DMS53 (cell line): Measurements from ENCODE around the gene TMEM11.

ENCODE experiments used
- DNase-seq: peaks from one replicate; lab custom pipeline; 2025; lab: John Stamatoyannopoulos, UW

TMEM11 gene

DNA sequence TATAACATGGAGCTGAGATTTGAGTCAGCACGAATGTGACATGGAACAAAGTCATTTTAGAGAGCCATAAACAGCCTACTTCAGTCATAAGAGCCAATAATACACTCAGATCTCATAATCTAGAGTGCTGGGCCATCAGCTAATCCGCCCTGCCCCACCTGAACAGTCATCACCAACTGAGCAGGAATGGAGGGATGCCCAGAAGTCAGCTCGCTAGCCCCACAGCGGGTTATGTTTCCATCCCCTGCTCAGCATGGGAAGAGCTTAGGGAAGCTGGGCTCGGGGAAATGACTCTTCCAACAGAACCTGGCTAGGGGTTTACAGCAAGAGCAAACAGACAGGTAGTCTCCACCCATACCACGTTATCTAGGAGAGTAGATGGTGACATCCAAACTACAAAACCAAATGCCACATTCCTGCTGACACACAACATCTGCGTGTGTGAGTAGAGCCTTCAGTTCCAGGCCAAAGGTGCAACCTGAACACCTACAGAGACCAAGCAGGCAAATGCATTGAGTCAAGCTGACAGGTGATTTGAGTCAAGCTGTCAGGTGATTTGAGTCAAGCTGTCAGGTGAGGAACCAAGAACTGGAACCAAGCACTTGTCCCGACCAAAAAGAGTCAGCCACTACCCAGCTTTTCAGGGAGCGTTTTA, 2.0 kb downstream of the TMEM11 start:
- no peak for DNase-seq

DNA sequence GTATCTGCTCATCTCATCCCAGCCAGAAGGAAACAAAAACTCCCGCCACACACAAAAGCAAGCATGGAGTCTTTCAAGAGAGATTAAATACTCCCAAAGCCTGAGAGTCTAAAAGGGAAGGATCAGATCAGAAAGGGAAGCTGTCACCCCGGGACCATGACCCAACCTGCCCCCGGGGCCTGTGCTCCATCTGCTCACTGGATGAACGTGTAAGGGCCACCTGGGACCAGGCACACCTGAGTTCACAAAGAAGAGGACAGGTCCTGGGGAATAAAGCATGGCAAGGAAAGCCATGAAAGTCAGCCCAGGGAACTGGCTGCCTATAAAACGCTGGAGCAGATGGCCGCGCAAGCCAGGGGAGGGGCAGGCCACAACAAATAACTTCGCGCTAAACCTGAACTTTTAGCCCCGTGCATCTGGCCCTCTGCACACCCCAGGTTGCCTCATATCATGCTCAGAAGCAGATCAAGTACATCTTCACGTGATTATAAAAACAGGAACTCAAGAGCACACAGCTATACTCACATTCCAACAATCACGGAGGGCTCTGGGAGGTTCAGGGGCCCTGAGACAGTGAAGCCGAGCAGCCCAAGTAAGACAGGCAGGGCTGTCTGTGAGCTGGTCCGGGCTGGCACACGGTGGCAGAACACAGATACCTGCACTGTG, 3.4 kb downstream of the TMEM11 start:
- DNase-seq = no peak

DNA sequence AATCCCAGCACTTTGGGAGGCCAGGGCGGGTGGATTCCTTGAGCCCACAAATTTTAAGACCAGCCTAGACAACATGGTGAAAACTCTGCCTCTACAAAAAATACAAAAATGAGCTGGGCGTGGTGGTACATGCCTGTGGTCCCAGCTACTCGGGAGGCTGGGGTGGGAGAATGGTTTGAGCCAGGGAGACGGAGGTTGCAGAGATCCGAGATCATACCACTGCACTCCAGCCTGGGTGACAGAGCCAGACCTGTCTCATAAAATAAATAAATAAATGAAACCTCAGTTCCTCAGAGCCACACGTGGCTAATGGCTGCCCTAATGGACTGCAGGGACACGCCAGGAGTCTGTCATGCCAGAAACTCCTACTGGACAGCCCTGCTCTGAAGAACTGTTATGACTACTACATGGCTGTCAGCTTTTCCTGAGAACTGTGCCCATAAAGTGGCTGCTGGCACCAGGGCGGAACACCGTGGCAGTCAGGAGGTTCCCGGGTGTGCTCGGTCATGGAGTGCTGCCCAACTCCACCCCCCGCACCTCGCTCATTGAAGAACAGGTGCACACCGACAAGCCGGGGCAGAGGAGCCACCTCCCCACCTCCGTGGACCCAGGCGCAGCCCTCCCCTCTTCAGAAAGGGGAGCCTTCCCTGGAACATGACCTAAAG, 4.3 kb downstream of the TMEM11 start:
- DNase-seq = no peak

DNA sequence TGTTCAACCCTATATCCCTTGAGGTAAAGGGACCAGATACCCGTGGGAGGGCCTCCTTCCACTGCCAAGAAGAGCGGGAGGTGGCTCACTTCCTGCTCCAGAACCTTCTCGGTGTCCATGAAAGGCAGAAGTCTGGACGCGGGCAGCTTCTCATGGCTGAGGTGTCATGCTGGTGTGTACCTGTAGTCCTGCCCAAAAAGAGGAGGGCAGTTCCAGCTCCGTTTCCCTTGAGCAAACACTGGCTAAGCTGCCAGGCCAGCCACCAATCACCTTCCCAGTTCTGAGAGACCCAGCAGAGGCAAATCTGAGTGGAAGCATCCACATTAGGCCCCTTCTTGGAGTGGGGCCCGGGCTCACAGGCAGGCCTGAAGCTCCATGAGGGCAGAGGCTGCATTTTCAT, 5.6 kb downstream of the TMEM11 start:
- no peak for DNase-seq

DNA sequence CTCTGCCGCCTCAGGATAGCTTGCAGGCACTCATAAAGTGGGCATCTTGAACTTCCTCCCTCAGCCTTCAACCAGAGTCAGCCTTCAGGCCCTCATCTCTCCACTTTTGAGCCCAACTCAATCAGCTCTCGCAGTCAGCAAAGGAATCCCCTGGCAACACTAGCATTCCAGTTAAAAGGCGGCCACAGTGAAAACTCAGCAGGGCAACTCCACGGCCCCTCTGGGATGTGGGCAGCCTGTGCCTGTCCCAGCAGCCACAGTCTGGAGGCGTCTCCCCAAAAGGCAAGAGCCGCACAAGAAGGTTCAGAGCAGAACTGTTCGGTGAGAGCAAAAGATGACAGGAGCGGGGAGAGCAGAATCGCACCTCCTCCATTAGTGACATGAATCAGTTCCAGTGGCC, 9.0 kb downstream of the TMEM11 start:
- no peak for DNase-seq

DNA sequence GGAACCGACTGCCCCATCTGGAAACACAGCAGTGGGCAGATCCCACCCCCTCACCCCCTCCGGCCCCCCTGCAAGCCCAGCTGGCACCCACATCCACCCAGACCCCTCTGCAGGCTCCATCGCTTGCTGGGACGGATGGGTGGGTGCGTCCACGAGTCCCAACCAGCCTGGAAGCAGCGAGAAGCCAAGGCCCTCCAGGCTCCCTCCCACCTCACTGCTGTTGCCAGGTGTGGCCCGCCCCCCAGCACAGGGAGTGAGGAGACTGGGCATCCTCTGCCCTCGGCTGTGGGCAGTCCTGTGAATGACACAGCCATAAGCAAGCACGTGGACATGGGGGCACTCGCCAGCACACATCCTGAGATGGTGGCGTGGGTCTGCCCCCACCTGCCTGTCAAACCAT, 11.4 kb downstream of the TMEM11 start:
- no peak for DNase-seq

DNA sequence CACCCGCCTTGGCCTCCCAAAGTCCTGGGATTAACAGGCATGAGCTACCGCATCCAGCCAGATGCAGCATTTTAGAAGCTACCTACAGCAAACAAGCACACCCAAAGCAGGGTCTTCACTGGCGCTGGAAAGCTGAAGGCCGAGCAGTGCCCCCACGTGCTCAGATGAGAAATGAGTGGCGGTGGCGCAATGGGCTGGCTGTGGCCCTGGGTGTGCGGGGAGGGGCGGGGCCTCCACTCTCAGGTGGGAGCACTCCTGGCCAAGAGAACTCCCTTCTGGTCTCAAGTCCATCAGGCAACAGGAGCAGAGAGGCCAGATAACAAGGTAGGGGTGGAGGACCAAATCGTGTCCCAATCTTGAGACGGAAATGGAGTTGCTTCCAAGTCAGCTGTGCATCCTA, 12.1 kb downstream of the TMEM11 start:
- no peak for DNase-seq

DNA sequence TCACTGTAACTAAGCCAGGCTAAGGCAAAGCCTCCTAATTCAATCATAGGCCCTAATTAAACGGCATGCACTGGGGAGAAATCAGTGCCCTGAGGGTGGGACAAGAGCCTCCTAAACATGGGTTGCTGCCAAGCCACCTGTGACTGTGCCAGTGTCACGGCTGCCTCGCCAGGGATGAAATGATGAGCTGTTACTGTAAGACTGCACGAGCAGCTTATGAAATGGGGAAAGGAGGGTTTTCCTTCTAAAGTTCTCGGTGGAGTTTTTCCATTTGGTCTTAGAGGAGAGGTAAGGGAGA, 12.7 kb downstream of the TMEM11 start:
- DNase-seq = no peak

DNA sequence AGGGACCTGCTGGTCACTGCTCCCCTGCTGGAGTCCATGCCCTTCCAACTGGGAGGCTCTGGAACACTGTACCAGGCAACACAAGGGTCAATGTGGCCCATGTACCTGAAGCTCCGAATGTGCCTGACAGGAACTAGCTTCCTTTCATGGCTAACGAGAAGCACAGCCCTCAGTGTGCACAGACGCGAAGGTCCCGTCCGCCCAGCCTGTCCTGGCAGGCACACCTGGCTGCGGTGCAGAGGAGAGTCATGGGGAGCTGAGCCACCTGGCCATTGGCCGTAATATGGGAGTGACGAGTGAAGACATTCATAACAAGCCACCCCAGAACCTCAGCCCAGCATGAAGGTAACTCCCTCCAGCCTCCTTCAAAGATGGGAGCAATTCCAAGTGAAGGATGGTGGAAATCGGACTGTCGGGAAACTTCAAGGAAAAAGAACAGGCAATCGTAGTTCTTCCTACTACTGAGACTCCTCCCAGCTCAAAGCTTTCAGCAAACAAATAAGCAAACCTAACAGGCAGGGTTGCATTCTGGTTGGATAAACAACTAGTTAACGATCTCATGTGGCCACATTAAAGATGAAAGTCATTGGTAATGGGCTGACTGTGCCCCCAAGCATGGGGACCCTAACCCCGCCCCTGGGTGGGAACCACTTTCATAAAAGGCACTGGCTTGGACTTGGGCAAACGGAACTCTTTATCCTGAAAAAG, 13.2 kb downstream of the TMEM11 start:
- no peak for DNase-seq

DNA sequence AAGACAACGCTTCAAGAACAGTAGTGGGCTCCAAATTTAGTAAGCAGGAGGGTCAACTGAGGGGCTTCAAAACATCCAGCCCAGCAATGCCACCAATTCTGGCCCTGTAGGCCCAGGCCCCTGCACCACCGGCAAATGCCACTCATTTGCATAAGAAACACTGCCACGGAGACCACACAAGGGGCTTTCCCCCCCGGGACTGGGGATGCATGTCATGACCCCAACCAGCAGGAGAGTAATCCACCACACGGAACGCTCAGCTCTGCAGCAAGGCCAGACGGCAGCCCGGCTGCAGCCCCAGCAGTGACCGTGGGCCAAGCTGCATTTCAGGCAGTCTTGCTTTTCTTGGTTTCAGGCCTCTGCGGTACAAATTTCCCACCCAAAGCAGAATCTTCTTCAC, 14.1 kb downstream of the TMEM11 start:
- no peak for DNase-seq

DNA sequence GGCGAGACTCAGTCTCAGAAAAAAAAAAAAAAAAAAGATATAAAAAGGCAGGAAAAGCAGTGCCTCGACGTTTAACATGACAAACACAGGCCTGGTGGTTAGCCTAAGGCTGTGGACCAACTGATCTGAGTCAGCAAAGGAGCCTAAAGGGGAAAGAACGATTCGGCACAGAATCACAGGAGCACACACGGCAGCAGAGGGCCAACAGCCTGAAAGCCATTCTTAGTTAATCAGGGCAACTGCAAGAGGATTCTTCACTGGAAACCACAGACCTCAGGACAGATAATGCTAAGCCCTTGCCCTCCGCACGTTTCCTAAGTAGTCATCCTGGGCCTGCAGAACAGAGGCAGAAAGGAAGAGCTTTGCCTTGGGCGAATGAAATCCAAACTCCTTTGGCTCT, 14.7 kb downstream of the TMEM11 start:
- no peak for DNase-seq

DNA sequence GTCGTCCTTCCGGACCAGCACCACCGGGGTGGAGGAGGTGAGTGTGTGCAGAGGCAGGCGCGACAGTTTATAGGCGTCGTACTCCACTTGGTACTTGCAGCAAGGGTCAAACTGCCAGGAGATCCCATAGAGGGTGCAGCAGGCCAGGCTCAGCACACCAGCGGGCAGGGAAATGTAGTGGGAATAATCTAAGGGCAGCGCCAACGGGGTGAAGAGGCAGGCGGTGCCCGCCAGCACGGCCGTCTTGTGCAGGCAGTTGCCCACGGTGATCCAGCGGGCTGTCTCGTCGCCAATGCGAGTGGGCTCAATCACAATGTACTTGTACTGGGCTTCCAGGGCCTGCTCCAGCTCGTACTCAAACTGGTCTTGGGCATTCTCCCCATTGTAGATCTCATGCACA, 15.6 kb downstream of the TMEM11 start:
- no peak for DNase-seq

DNA sequence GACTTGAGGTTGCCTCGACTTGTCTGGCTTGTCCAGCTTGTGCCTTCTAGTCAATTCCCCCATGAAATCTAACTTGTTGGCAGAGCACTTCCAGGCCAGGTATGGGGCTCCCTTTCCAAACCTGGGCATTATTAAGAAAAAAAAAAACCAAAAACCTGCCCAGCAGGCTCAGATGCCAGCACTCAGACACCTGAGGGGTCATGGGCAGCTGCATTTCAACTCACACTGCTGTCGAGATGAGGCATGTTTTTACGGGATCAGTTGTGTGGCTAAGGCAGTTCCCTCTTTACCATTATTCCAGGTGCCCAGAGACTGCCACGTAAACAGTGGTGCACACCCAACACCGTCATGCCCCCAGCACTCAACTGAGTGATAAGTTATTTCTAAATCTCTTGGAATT, 17.8 kb downstream of the TMEM11 start:
- DNase-seq = peak; percentile 6

DNA sequence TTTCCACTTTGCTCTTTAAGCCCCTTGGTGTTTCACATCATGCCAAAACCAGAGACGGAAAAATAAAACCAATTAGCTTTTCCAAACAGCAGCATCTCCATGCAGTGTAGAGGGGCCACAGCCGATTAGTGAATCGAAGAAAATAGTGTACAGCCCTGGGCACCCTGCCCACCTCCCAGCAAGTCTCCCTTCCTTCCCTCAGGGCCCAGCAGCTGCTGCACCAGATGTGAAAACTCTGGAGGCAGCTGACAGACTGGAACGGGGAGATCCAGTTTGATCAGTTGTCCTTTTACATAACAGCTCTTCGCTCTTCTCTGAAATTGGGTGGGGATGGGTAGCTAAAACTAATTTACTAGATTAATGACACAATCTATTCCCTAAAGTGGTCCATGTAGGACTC, 19.3 kb downstream of the TMEM11 start:
- DNase-seq = no peak

DNA sequence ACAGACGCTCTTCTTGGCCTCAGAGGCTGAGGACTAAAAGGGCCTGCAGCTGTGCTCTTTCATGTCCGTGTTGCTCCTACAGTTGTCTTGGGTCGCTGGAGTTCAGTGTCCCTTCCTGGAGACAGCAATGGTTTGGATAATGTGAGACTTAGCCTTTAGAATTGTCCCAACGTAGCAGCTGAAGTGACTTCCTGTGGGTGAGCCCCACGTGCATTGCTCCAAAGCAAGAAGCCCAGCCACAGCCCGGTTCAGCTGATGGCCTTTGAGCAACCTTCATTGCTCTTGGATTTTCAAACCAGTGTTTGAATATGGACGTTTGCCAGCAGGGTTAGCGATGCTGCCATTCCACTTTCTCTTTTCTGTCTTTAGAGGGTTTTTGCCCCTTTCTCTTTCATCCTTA, 19.7 kb downstream of the TMEM11 start:
- DNase-seq = peak; percentile 28

DNA sequence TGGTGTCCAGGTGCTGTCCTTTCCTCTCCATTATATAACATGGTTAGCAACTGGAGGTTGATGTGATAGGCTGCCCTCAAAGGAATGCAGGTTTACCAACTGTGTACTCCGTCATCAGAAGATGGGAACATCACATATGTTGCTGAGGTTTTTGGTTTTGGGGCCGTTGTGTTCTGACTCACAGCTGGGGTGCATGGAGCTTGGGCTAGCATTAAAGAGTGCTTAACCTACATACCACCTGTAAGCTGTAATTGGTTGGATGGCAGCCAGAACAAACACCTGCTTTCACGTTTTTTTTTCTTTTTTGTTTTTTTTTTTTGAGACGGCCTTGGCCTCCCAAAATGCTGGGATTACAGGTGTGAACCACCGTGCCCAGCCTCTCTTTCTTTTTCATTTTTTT, 20.9 kb downstream of the TMEM11 start:
- peak; percentile 79 for DNase-seq

DNA sequence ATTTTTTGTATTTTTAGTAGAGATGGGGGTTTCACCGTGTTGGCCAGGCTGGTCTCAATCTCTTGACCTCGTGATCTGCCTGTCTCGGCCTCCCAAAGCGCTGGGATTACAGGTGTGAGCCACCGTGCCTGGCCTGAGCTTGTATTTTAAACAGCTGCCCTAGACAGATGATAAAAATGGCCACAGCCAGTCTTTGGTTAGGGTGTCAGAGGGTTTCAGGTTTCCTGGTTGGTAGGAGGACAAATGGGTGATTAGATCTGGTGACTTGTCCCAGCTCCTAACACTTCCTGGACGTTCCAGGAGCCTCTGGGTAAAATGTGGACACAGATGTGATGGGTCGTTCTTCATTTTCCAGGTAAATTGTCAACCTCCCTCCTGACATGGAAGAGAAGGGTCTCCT, 21.5 kb downstream of the TMEM11 start:
- peak; percentile 71 for DNase-seq

DNA sequence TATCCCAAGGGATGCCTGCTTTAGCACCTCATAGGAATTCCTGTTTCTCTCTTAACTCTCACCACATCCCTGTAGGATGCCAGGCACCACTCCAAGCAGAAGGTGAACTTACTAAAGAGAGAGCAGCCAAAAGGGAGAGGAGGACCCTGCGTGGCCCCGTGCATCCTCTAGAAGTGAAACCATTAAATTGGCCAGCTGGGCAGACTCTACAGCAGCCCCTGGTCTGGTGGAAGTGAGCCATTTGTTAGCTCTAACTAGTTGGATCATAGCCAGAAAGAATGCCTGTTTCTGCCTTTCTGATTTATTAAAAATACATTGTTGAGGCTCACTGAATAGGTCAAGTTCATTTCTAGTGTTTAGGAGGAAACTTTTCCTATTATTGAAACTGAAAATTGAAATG, 22.3 kb downstream of the TMEM11 start:
- no peak for DNase-seq

DNA sequence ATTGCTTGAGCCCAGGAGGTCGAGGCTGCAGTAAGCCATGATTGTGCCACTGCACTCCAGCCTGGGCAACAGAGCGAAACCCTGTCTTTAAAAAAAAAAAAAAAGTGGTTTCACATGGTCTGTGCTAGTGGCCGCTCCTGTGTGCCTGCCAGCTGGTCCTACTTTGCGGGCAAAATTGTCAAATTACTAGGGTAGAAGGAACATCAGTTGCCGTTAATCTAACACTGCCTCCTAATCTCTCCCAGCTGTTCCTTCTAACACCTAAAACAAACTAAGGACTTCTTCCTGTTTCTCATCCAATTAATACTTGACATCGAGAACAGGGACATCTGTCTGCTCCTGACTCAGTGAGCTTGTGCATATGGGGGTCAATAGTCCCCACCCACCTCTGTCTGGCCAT, 23.9 kb downstream of the TMEM11 start:
- no peak for DNase-seq

DNA sequence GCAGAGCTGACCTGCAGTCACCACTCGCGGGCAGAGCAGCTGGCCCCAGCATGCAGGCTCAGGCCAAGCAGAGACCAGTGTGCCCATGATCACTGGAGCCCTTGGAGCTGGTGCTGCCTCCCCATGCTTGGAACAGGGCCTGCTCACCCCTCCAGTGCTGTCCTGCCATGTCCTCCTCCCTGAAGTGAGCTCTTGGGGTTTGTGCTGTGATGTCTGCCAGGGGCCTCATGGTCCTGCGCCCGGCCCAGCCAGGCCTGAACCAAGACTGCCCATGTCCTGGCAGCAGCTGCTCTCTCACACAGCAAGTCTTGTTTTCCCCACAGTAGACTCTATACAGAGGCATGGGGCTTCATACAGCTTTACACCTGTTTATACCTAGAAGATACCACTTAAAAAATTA, 24.6 kb downstream of the TMEM11 start:
- DNase-seq = no peak

DNA sequence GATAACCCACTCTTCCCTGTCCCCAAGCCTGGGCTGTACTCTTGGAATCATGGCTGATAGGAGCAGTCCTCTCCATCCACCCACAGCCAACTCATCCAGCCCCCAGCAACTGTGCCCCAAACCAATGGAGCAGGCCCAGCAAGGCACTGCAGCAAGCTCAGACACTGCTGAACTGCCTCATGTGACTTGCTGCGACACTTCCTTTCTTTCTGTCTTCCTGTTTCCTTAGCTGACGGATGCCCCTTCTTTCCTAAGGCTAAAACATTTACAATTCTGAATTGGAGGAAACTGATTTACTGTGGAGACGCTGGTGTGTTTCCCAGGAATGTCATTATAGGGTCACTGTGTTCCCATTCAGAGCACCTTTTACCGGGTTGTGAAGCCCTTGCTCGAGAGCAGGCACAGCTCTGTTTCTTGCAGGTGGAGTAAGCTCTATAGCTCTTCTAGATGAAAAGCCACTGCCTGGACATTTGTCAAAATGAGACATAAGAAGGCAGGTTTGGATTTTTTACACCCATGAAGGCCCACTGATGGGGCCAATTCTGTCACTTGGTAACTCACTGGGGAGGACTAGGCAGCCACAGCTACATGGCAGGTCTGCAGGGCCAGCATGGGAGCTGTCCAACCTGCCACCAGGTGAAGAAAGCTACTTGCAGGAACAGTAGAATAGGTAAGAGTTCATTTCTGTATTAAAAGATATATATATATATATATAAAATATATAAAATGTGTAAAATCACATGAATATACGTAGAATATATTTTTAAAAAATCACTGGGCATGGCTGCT, 27.4 kb downstream of the TMEM11 start:
- DNase-seq = no peak

DNA sequence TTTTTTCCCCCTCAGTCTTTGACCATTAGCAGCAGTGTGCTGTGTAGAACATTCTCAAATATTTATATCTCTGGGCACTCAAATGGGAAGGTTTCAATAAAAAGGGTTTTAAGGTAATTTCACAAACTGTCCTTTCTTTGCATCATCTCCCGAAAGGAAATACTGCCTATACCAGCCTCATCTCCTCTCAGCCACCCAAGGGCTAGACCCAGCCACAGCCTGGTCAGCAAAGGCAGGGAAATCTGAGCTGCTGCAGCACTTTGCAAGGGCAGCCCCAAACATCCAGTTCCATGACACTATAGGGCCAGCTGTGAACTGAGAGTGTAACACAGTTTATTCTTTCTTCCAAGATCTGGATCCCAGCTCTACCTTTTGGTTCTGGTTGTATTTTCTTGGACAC, 28.9 kb downstream of the TMEM11 start:
- no peak for DNase-seq
